OCI-LY1 (cell line): ENCODE measurements around the gene AIFM1.

Experiments used
- H2AFZ ChIP-seq: fragments of 200-600 bp; sonication (generic), shearing (Covaris generic); 2 replicates; pipeline ENCODE4 v1.6.0; 2014; ENCODE audit warnings: antibody characterized with exemption, mild to moderate bottlenecking, low read length
- H3F3A ChIP-seq: fragments of 200-600 bp; sonication (generic), shearing (Covaris generic); 2 replicates; pipeline ENCODE4 v1.6.0; 2014; ENCODE audit warnings: mild to moderate bottlenecking, antibody characterized with exemption, low read length, moderate library complexity; ENCODE audit not compliant: insufficient read depth
- H3K27ac ChIP-seq: fragments of 200-600 bp; sonication (generic); 2 replicates; pipeline ENCODE4 v1.5.1; 2014; ENCODE audit warnings: low read length, mixed run types, mild to moderate bottlenecking, low read depth; ENCODE audit not compliant: poor library complexity, severe bottlenecking
- H3K27me3 ChIP-seq: fragments of 200-600 bp; sonication (generic); 2 replicates; pipeline ENCODE4 v1.6.0; 2014; ENCODE audit warnings: antibody characterized with exemption, mild to moderate bottlenecking, low read length, moderate library complexity; ENCODE audit not compliant: insufficient read depth
- H3K36me3 ChIP-seq: fragments of 200-600 bp; sonication (generic); 2 replicates; pipeline ENCODE4 v1.6.1; 2014; ENCODE audit warnings: mild to moderate bottlenecking, antibody characterized with exemption, low read length, moderate library complexity, mixed read lengths; ENCODE audit not compliant: insufficient read depth
- H3K4me1 ChIP-seq: fragments of 200-600 bp; sonication (generic); 2 replicates; pipeline ENCODE4 v1.5.1; 2014; ENCODE audit warnings: mild to moderate bottlenecking, low read length, moderate library complexity; ENCODE audit not compliant: insufficient read depth, severe bottlenecking
- H3K4me2 ChIP-seq: fragments of 200-600 bp; sonication (generic), shearing (Covaris generic); 2 replicates; pipeline ENCODE4 v1.6.1; 2014; ENCODE audit warnings: low read length
- H3K4me3 ChIP-seq: fragments of 200-600 bp; sonication (generic); 2 replicates; pipeline ENCODE4 v1.5.1; 2014; ENCODE audit warnings: low read length, low read depth, mild to moderate bottlenecking, mixed read lengths; ENCODE audit not compliant: poor library complexity, severe bottlenecking
- H3K79me2 ChIP-seq: fragments of 200-600 bp; shearing (Covaris generic); 2 replicates; pipeline ENCODE4 v1.6.1; 2016; ENCODE audit warnings: mixed run types, low read length, mixed read lengths; ENCODE audit not compliant: insufficient read depth
- H3K9ac ChIP-seq: fragments of 200-600 bp; sonication (generic), shearing (Covaris generic); 2 replicates; pipeline ENCODE4 v1.6.1; 2014; ENCODE audit warnings: mild to moderate bottlenecking, low read length, mixed read lengths
- H3K9me2 ChIP-seq: fragments of 200-600 bp; sonication (generic), shearing (Covaris generic); 2 replicates; pipeline ENCODE4 v1.6.1; 2014; ENCODE audit warnings: low read depth, mild to moderate bottlenecking, low read length, mixed read lengths
- H3K9me3 ChIP-seq: fragments of 200-600 bp; shearing (Covaris generic); 2 replicates; pipeline ENCODE4 v1.6.1; 2014; ENCODE audit warnings: low read length, mixed read lengths
- H4K20me1 ChIP-seq: fragments of 200-600 bp; sonication (generic), shearing (Covaris generic); 2 replicates; pipeline ENCODE4 v1.6.0; 2016; ENCODE audit warnings: mild to moderate bottlenecking, low read length; ENCODE audit not compliant: insufficient read depth
- CTCF ChIP-seq: fragments of 200-600 bp; sonication (generic), shearing (Covaris generic); IDR thresholded peaks from 2 replicates; pipeline ENCODE4 v1.5.1; 2017; ENCODE audit warnings: mild to moderate bottlenecking, antibody characterized with exemption, low read length, moderate library complexity, mixed read lengths
- EZH2 ChIP-seq: fragments of 200-600 bp; sonication (generic), shearing (Covaris generic); IDR thresholded peaks from 2 replicates; pipeline ENCODE4 v1.8.0; 2017; ENCODE audit warnings: borderline replicate concordance, mixed run types, mild to moderate bottlenecking, antibody characterized with exemption, low read length, moderate library complexity, mixed read lengths

AIFM1 gene

GRCh38 chrX:130165703-130166502 lies at the start of gene AIFM1:
TSS of gene AIFM1 (minus strand) at chrX:130165841. CDS start at chrX:130165656, 185 bp downstream.
- Histone ChIP-seq H3K36me3 (no peaks in the 10 kb centered on the region; the same call in 1 of the 2 replicates), H3K79me2 (peaks cover 26% of the 10 kb centered on the region), H3K4me2 (peak within 1 kb of the TSS; percentile 93), H3K9me3 (no peaks in the 10 kb centered on the region), H3K27me3 (no peaks in the 10 kb centered on the region), H3K4me1 (peaks cover 51% of the 10 kb centered on the region), H3K27ac (peak within 1 kb of the TSS; percentile 92), H4K20me1 (no peaks in the 10 kb centered on the region), H3K9ac (peak within 1 kb of the TSS; percentile 99), H2AFZ (no peak within 1 kb of the TSS), H3F3A (no peaks in the 10 kb centered on the region), H3K4me3 (peak within 1 kb of the TSS; percentile 96), H3K9me2 (no peaks in the 10 kb centered on the region)
- TF ChIP-seq EZH2 (no peak), CTCF (no peak)

- Histone ChIP-seq H3K9me3 (no peaks in the 10 kb centered on the region), H3K9me2 (no peaks in the 10 kb centered on the region), H3F3A (no peaks in the 10 kb centered on the region), H3K27me3 (no peaks in the 10 kb centered on the region), H4K20me1 (no peaks in the 10 kb centered on the region), H3K9ac (no peak overlapping the region), H3K79me2 (no peaks in the 10 kb centered on the region), H3K27ac (no peak overlapping the region), H2AFZ (no peak overlapping the region), H3K36me3 (peaks cover 71% of the 10 kb centered on the region), H3K4me3 (no peak overlapping the region), H3K4me1 (no peaks in the 10 kb centered on the region), H3K4me2 (no peak overlapping the region)
- no peak for TF ChIP-seq CTCF
- no peak for TF ChIP-seq EZH2
Measured at GRCh38 chrX:130213376-130213775, 47.7 kb upstream of the AIFM1 start.

- Histone ChIP-seq H3F3A (no peaks in the 10 kb centered on the region), H3K9me2 (no peaks in the 10 kb centered on the region), H3K9ac (no peak overlapping the region), H2AFZ (no peak overlapping the region), H3K27me3 (no peaks in the 10 kb centered on the region), H3K4me3 (no peak overlapping the region), H3K9me3 (no peaks in the 10 kb centered on the region), H3K27ac (no peak overlapping the region), H3K79me2 (no peaks in the 10 kb centered on the region), H4K20me1 (no peaks in the 10 kb centered on the region), H3K36me3 (peaks cover 62% of the 10 kb centered on the region), H3K4me2 (no peak overlapping the region), H3K4me1 (no peaks in the 10 kb centered on the region)
- no peak for TF ChIP-seq EZH2
- no peak for TF ChIP-seq CTCF
Measured at GRCh38 chrX:130212371-130212770, 46.7 kb upstream of the AIFM1 start.
